Heart left ventricle (tissue), 16 donors: ENCODE measurements around the gene RABGGTA. TPM values are rescaled to one million over a fixed set of nuclear protein-coding genes. Genes with fewer than 3 reads are reported as not detected.
A peak's percentile ranks its signal among the peaks of the same experiment; 100 is the strongest.
"Not testable (repeated sequence)": the region's sequence is repeated elsewhere in the genome, so short reads cannot be mapped to it uniquely, and the experiment has no call there.

Source experiments
- ATAC-seq, 4 donors: fragments of 200-7000 bp; cut with Tn5 transposase; one replicate each; pipeline ENCODE4 v1.9.1; 2020 to 2022; ENCODE audit warnings: moderate library complexity in 4 of 4, mild to moderate bottlenecking in 3 of 4, moderate number of reproducible peaks in 1 of 4
- DNase-seq, 5 donors: peaks; one replicate each; pipeline ENCODE4 v3.0.0-alpha.2; 2020
- H3K27ac ChIP-seq, 12 donors: fragments of 200-600 bp; sonication (generic) in 4 of 12; one replicate each; pipeline versions ENCODE4 v1.5.0 to v1.8.0; 2016 to 2022; ENCODE audit warnings: mild to moderate bottlenecking in 2 of 12
- H3K27me3 ChIP-seq, 9 donors: fragments of 200-600 bp; sonication (generic) in 2 of 9; one replicate each; pipeline versions ENCODE4 v1.5.1 to v1.8.0; 2016 to 2022; ENCODE audit warnings: mild to moderate bottlenecking in 3 of 9
- H3K36me3 ChIP-seq, 9 donors: fragments of 200-600 bp; sonication (generic) in 2 of 9; one replicate each; pipeline versions ENCODE4 v1.5.0 to v1.8.0; 2018 to 2022; ENCODE audit warnings: mild to moderate bottlenecking in 2 of 9
- H3K4me1 ChIP-seq, 12 donors: fragments of 200-600 bp; sonication (generic) in 4 of 12; one replicate each; pipeline versions ENCODE4 v1.5.0 to v1.8.0; 2016 to 2022; ENCODE audit warnings: mild to moderate bottlenecking in 3 of 12
- H3K4me3 ChIP-seq, 12 donors: fragments of 200-600 bp; sonication (generic) in 4 of 12; one replicate each; pipeline versions ENCODE4 v1.5.0 to v1.8.0; 2017 to 2022; ENCODE audit warnings: mild to moderate bottlenecking in 9 of 12, moderate library complexity in 4 of 12
- H3K9me3 ChIP-seq, 12 donors: fragments of 200-600 bp; sonication (generic) in 4 of 12; one replicate each; pipeline versions ENCODE4 v1.5.0 to v1.8.0; 2016 to 2022; ENCODE audit warnings: mild to moderate bottlenecking in 1 of 12
- CTCF ChIP-seq, 12 donors: fragments of 200-600 bp; sonication (generic) in 4 of 12; IDR thresholded peaks; one replicate each; pipeline versions ENCODE4 v1.5.0 to v1.8.0; 2018 to 2022; ENCODE audit warnings: antibody characterized with exemption in 12 of 12, mild to moderate bottlenecking in 5 of 12
- POLR2A ChIP-seq, 2 donors: fragments of 450-650 bp; IDR thresholded peaks; one replicate each; pipeline ENCODE4 v1.6.1; 2017; ENCODE audit warnings: antibody characterized with exemption in 2 of 2, mild to moderate bottlenecking in 2 of 2, moderate library complexity in 2 of 2
- WGBS, 4 donors: extraction: QIAGEN DNeasy Blood & Tissue Kit in 2 of 4; methylation state at CpG; one replicate each; pipeline versions ENCODE4 v1.1.5 to v1.1.7; 2013 to 2018; 5-methylcytosine and 5-hydroxymethylcytosine counted together
- intact Hi-C, 10 donors: fragments of 100-400 bp; cut with DNase I; formaldehyde crosslinking; loops; one replicate each; pipeline versions ENCODE4 v1.11.1 to v1.14.2; 2022
- polyA plus RNA-seq, 2 donors: library from polyadenylated mRNA; stranded (reverse); fragments of 200-250 nt; gene quantifications; one replicate each; pipeline ENCODE4 v1.2.3, GENCODE V29; 2013
- total RNA-seq, 9 donors: library from RNA; depleted of rRNA in 2 of 9; stranded (reverse); fragments of >200 nt in 2 of 9; fragmentation: NEBNext Ultra II Directional in 3 of 9; extraction: Animal tissue kit (Norgen Biotek cat#: 25700) in 3 of 9; gene quantifications; one replicate each; pipeline versions ENCODE4 v1.1.0 to v1.2.4, GENCODE V29; 2016 to 2023
- donor health status: ischemic (EF 13 %, LVEDD 7.1; RV severe dilation, severe dysfunction).
- donor health status: healthy with polysubstance abuse.
- donor health status: DM: no; HTN: yes; CAD: no.
- donor health status: DM: no; HTN: no; CAD: no.
- donor health status: ischemic (EF 25% LVEDD 6.9; RV normal size, moderate dysfunction).
- donor health status: ischemic (EF 25% LVEDD 5.7; RV mildly dilated, moderate dysfunction).
- donor health status: healthy.
- donor health status: DM: yes; HTN: yes; CAD: no.
- donor health status: ischemic (EF 35%, LVEDD 5.7; RV mildly dilated, moderate dysfunction).
- donor health status: nonischemic (EF 11% LVEDD 7.7; RV severe dilation, severe dysfunction).
- donor health status: DM: yes; HTN: yes; CAD: no.
- donor health status: PGD.
- donor health status: ischemic (EF 29% LVEDD 5.4; RV normal size, mild dysfunction).
- donor health status: nonischemic (EF 23%, LVEDD 6.1; RV moderate dilation, normal function).

RABGGTA gene
- total and polyA plus RNA-seq, 11 donors = 18.8 to 33.1 (median 26.7) TPM

DNA sequence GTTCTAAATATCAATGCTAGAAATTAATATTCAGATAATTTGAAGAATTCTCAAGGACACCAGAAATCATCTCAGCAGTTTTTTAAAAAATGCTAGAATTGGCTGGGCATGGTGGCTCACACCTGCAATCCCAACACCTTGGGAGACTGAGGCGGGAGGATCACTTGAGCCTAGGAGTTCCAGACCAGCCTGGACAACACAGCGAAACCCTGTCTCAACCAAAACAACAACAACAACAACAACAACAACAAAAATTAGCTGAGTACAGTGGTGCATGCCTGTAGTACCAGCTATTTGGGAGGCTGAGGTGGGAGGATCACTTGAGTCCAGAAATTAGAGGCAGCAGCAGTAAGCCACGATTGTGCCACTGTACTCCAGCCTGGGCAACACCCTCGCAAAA, 52.3 kb downstream of the RABGGTA start:
- peaks cover 0 to 20% (median 12%) of the 10 kb centered on the region in 12 donors for H3K4me1 ChIP-seq
- no peaks in the 10 kb centered on the region for H3K9me3 ChIP-seq
- no peak for DNase-seq
- H3K27me3 ChIP-seq = no peaks in the 10 kb centered on the region
- ATAC-seq = no peak
- no peak overlapping the region for H3K27ac ChIP-seq
- H3K36me3 ChIP-seq = peaks cover 0 to 23% (median 12%) of the 10 kb centered on the region in 9 donors
- no peak overlapping the region for H3K4me3 ChIP-seq
- 86 to 96% (median 91%) methylated on average over 4 of the region's 4 CpGs for WGBS, 4 donors
- TF ChIP-seq CTCF (IDR thresholded peaks at IDR 0.05) (no peak), POLR2A (IDR thresholded peaks at IDR 0.05) (no peak)
- intact Hi-C loops = no loop called here

- H3K4me3 ChIP-seq, DNase-seq, ATAC-seq, H3K9me3 ChIP-seq, H3K27me3 ChIP-seq, intact Hi-C loops: not testable (repeated sequence)
- Histone ChIP-seq H3K4me1 (peaks cover 3 to 33% (median 18%) of the 10 kb centered on the region in 12 donors), H3K27ac (peak overlapping the region in 1 of 12 donors; percentile 96), H3K36me3 (peaks cover 0 to 23% (median 12%) of the 10 kb centered on the region in 9 donors)
- 91 to 100% (median 98%) methylated on average over 1 of the region's 1 CpG for WGBS, 4 donors
Measured at GRCh38 chr14:24216876-24217275, 54.5 kb downstream of the RABGGTA start.

DNA sequence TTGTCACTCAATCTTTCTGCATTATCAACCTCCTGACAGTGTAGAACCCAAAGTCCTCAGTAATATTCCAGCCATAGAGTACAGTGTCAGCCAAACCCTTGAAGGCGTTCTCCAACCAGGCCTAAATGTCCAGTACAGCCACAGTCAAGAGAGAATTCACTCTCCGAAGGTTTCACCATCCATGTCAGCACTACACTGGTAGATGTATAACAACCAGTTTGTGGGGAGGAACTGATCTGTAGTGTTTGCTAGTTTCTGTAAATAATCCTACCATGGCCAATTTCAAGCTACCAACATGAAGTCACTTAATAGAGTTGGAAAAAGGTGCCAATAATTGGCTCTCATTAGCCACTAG, 55.1 kb downstream of the RABGGTA start:
- Histone ChIP-seq H3K9me3 (no peaks in the 10 kb centered on the region), H3K4me3 (peak overlapping the region in 9 of 12 donors; percentile 58 to 91 (median 80)), H3K36me3 (peaks cover 0 to 27% (median 14%) of the 10 kb centered on the region in 9 donors), H3K27me3 (no peaks in the 10 kb centered on the region), H3K4me1 (peaks cover 3 to 39% (median 20%) of the 10 kb centered on the region in 12 donors), H3K27ac (peak overlapping the region in 7 of 12 donors; percentile 74 to 96 (median 87))
- TF ChIP-seq POLR2A (IDR thresholded peaks at IDR 0.05) = no peak
- no peak for TF ChIP-seq CTCF (IDR thresholded peaks at IDR 0.05)
- intact Hi-C loops = no loop called here
- ATAC-seq = no peak
- WGBS, 4 donors = 92 to 98% (median 95%) methylated on average over 2 of the region's 2 CpGs
- no peak for DNase-seq

Other genes starting within 250 kb of the RABGGTA start
Only the 30 nearest of the 34 such genes appear.
- gene DCAF11, start 156.8 kb downstream of the RABGGTA start, total RNA-seq = 100 to 1,000 TPM in 2 of 9 donors, 10 to 100 TPM in 7; 55.1 to 117 (median 75.0) TPM
- 100 to 1,000 TPM in 1 of 2 donors, 10 to 100 TPM in 1; 25.3 to 111 TPM for gene DCAF11, start 156.8 kb downstream of the RABGGTA start, polyA plus RNA-seq
- 1 to 10 TPM; 1.3 to 2.9 (median 2.1) TPM for gene NRL, start 156.6 kb downstream of the RABGGTA start, total RNA-seq
- 1 to 10 TPM; 2.1 to 3.0 TPM for gene NRL, start 156.6 kb downstream of the RABGGTA start, polyA plus RNA-seq
- 100 to 1,000 TPM in 5 of 9 donors, 10 to 100 TPM in 4; 58.5 to 247 (median 107) TPM for gene FITM1, start 140.9 kb downstream of the RABGGTA start, total RNA-seq
- 100 to 1,000 TPM in 1 of 2 donors, 10 to 100 TPM in 1; 43.3 to 276 TPM for gene FITM1, start 140.9 kb downstream of the RABGGTA start, polyA plus RNA-seq
- gene PSME1, start 135.4 kb downstream of the RABGGTA start, total RNA-seq = 100 to 1,000 TPM in 6 of 9 donors, 10 to 100 TPM in 3; 87.3 to 331 (median 110) TPM
- 100 to 1,000 TPM; 125 to 164 TPM for gene PSME1, start 135.4 kb downstream of the RABGGTA start, polyA plus RNA-seq
- 10 to 100 TPM in 8 of 9 donors, 1 to 10 TPM in 1; 9.6 to 18.7 (median 13.8) TPM for gene EMC9, start 130.0 kb downstream of the RABGGTA start, total RNA-seq
- 10 to 100 TPM; 20.1 to 30.6 TPM for gene EMC9, start 130.0 kb downstream of the RABGGTA start, polyA plus RNA-seq
- 100 to 1,000 TPM in 3 of 9 donors, 10 to 100 TPM in 6; 51.4 to 360 (median 80.8) TPM for gene PSME2, start 125.0 kb downstream of the RABGGTA start, total RNA-seq
- gene PSME2, start 125.0 kb downstream of the RABGGTA start, polyA plus RNA-seq = 100 to 1,000 TPM in 1 of 2 donors, 10 to 100 TPM in 1; 90.4 to 222 TPM
- 10 to 100 TPM; 31.6 to 54.2 (median 36.6) TPM for gene RNF31, start 124.1 kb downstream of the RABGGTA start, total RNA-seq
- gene RNF31, start 124.1 kb downstream of the RABGGTA start, polyA plus RNA-seq = 10 to 100 TPM; 36.4 to 38.3 TPM
- 100 to 1,000 TPM in 1 of 9 donors, 10 to 100 TPM in 8; 23.4 to 169 (median 29.8) TPM for gene IRF9, start 110.3 kb downstream of the RABGGTA start, total RNA-seq
- 10 to 100 TPM; 26.6 to 30.4 TPM for gene IRF9, start 110.3 kb downstream of the RABGGTA start, polyA plus RNA-seq
- gene REC8, start 99.5 kb downstream of the RABGGTA start, total RNA-seq = 10 to 100 TPM in 2 of 9 donors, 1 to 10 TPM in 6, under 1 TPM in 1; 0.32 to 25.3 (median 4.4) TPM
- gene REC8, start 99.5 kb downstream of the RABGGTA start, polyA plus RNA-seq = 1 to 10 TPM; 2.2 to 4.8 TPM
- 10 to 100 TPM in 8 of 9 donors, 1 to 10 TPM in 1; 9.1 to 25.6 (median 17.2) TPM for gene IPO4, start 82.8 kb downstream of the RABGGTA start, total RNA-seq
- gene IPO4, start 82.8 kb downstream of the RABGGTA start, polyA plus RNA-seq = 10 to 100 TPM in 1 of 2 donors, 1 to 10 TPM in 1; 1.8 to 40.0 TPM
- 10 to 100 TPM; 15.4 to 32.3 (median 26.3) TPM for gene TM9SF1, start 76.2 kb downstream of the RABGGTA start, total RNA-seq
- gene TM9SF1, start 76.2 kb downstream of the RABGGTA start, polyA plus RNA-seq = 10 to 100 TPM in 1 of 2 donors, 1 to 10 TPM in 1; 6.1 to 52.8 TPM
- gene TSSK4, start 65.9 kb downstream of the RABGGTA start, total RNA-seq = under 1 TPM in 1 of 9 donors, not detected in 8; 0.19 TPM
- gene TSSK4, start 65.9 kb downstream of the RABGGTA start, polyA plus RNA-seq = under 1 TPM in 1 of 2 donors, not detected in 1; 0.23 TPM
- gene CHMP4A, start 58.1 kb downstream of the RABGGTA start, total RNA-seq = 10 to 100 TPM; 20.2 to 42.3 (median 34.5) TPM
- gene CHMP4A, start 58.1 kb downstream of the RABGGTA start, polyA plus RNA-seq = 10 to 100 TPM; 32.1 to 72.8 TPM
- 10 to 100 TPM; 12.8 to 22.6 (median 15.5) TPM for gene MDP1, start 55.5 kb downstream of the RABGGTA start, total RNA-seq
- gene MDP1, start 55.5 kb downstream of the RABGGTA start, polyA plus RNA-seq = 10 to 100 TPM; 20.8 to 26.5 TPM
- 100 to 1,000 TPM; 174 to 217 (median 197) TPM for gene NEDD8, start 39.2 kb downstream of the RABGGTA start, total RNA-seq
- gene NEDD8, start 39.2 kb downstream of the RABGGTA start, polyA plus RNA-seq = 100 to 1,000 TPM; 276 to 287 TPM
- 10 to 100 TPM; 23.9 to 55.9 (median 32.8) TPM for gene GMPR2, start 38.7 kb downstream of the RABGGTA start, total RNA-seq
- gene GMPR2, start 38.7 kb downstream of the RABGGTA start, polyA plus RNA-seq = 10 to 100 TPM; 26.6 to 28.1 TPM
- gene TINF2, start 29.0 kb downstream of the RABGGTA start, total RNA-seq = 10 to 100 TPM; 34.5 to 58.1 (median 42.6) TPM
- gene TINF2, start 29.0 kb downstream of the RABGGTA start, polyA plus RNA-seq = 10 to 100 TPM; 16.1 to 55.4 TPM
- 10 to 100 TPM in 1 of 9 donors, 1 to 10 TPM in 3, under 1 TPM in 2, not detected in 3; 0.52 to 38.9 (median 1.0) TPM for gene TGM1, start 8.4 kb downstream of the RABGGTA start, total RNA-seq
- gene TGM1, start 8.4 kb downstream of the RABGGTA start, polyA plus RNA-seq = under 1 TPM; 0.61 to 0.69 TPM
- 10 to 100 TPM in 6 of 9 donors, 1 to 10 TPM in 3; 6.3 to 18.1 (median 11.3) TPM for gene DHRS1, start 28.2 kb upstream of the RABGGTA start, total RNA-seq
- 10 to 100 TPM in 1 of 2 donors, 1 to 10 TPM in 1; 5.5 to 10.7 TPM for gene DHRS1, start 28.2 kb upstream of the RABGGTA start, polyA plus RNA-seq
- 10 to 100 TPM; 22.1 to 34.0 (median 27.8) TPM for gene NOP9, start 28.3 kb upstream of the RABGGTA start, total RNA-seq
- 10 to 100 TPM; 13.5 to 29.8 TPM for gene NOP9, start 28.3 kb upstream of the RABGGTA start, polyA plus RNA-seq
- gene CIDEB, start 36.4 kb upstream of the RABGGTA start, total RNA-seq = 10 to 100 TPM in 1 of 9 donors, 1 to 10 TPM in 8; 1.7 to 10.1 (median 3.0) TPM
- gene CIDEB, start 36.4 kb upstream of the RABGGTA start, polyA plus RNA-seq = 1 to 10 TPM; 2.6 to 3.2 TPM
- 1 to 10 TPM in 7 of 9 donors, under 1 TPM in 2; 0.81 to 3.8 (median 1.6) TPM for gene LTB4R2, start 38.5 kb upstream of the RABGGTA start, total RNA-seq
- gene LTB4R2, start 38.5 kb upstream of the RABGGTA start, polyA plus RNA-seq = under 1 TPM; 0.53 to 0.64 TPM
- gene LTB4R, start 39.9 kb upstream of the RABGGTA start, total RNA-seq = 1 to 10 TPM in 8 of 9 donors, under 1 TPM in 1; 0.92 to 8.8 (median 1.7) TPM
- gene LTB4R, start 39.9 kb upstream of the RABGGTA start, polyA plus RNA-seq = 1 to 10 TPM; 1.2 to 2.2 TPM
- gene ADCY4, start 63.5 kb upstream of the RABGGTA start, total RNA-seq = 10 to 100 TPM; 20.7 to 47.5 (median 27.5) TPM
- 10 to 100 TPM; 21.9 to 40.4 TPM for gene ADCY4, start 63.5 kb upstream of the RABGGTA start, polyA plus RNA-seq
- 10 to 100 TPM in 1 of 9 donors, 1 to 10 TPM in 6, under 1 TPM in 2; 0.75 to 10.5 (median 3.0) TPM for gene RIPK3, start 68.4 kb upstream of the RABGGTA start, total RNA-seq
- 1 to 10 TPM; 4.0 to 4.4 TPM for gene RIPK3, start 68.4 kb upstream of the RABGGTA start, polyA plus RNA-seq
- 10 to 100 TPM in 7 of 9 donors, 1 to 10 TPM in 2; 6.5 to 19.1 (median 11.7) TPM for gene NFATC4, start 96.6 kb upstream of the RABGGTA start, total RNA-seq
- 10 to 100 TPM; 12.5 to 23.0 TPM for gene NFATC4, start 96.6 kb upstream of the RABGGTA start, polyA plus RNA-seq
- gene NYNRIN, start 127.4 kb upstream of the RABGGTA start, total RNA-seq = 10 to 100 TPM in 1 of 9 donors, 1 to 10 TPM in 8; 3.7 to 10.0 (median 7.5) TPM
- gene NYNRIN, start 127.4 kb upstream of the RABGGTA start, polyA plus RNA-seq = 1 to 10 TPM; 3.6 to 6.7 TPM
- gene CBLN3, start 158.1 kb upstream of the RABGGTA start, total RNA-seq = 1 to 10 TPM in 5 of 9 donors, under 1 TPM in 4; 0.38 to 4.9 (median 1.0) TPM
- under 1 TPM; 0.72 to 0.80 TPM for gene CBLN3, start 158.1 kb upstream of the RABGGTA start, polyA plus RNA-seq
- 10 to 100 TPM; 16.9 to 33.4 (median 20.1) TPM for gene KHNYN, start 158.4 kb upstream of the RABGGTA start, total RNA-seq
- 10 to 100 TPM; 15.6 to 34.5 TPM for gene KHNYN, start 158.4 kb upstream of the RABGGTA start, polyA plus RNA-seq
- 10 to 100 TPM; 58.6 to 74.6 (median 60.5) TPM for gene SDR39U1, start 171.2 kb upstream of the RABGGTA start, total RNA-seq
- 100 to 1,000 TPM in 1 of 2 donors, 10 to 100 TPM in 1; 68.4 to 109 TPM for gene SDR39U1, start 171.2 kb upstream of the RABGGTA start, polyA plus RNA-seq